Natural killer cell treated with Interleukin-12 subunit alpha and Interleukin-12 subunit beta and Interleukin-15 and Interleukin-18, amount 100 ng/mL, for 72 hours (primary cell): ENCODE results near the gene LENG1. TPM values are rescaled to one million over a fixed set of nuclear protein-coding genes. Genes with fewer than 3 reads are reported as not detected.
"Not testable (repeated sequence)": the region's sequence is repeated elsewhere in the genome, so short reads cannot be mapped to it uniquely, and the experiment has no call there.

Experiments
- ATAC-seq, 2 donors: fragments of 150-1000 bp; cut with Tn5 transposase in 1 of 2; sonication (Bioruptor Pico), chemical (Tn5 transposase) in 1 of 2; 2 replicates each; pipeline ENCODE4 v1.10.0; 2021
- DNase-seq: peaks from one replicate; pipeline ENCODE4 v3.0.0; 2022; ENCODE audit warnings: low spot score
- H3K27ac Mint-ChIP-seq, 2 donors: 1 replicate in 1 of 2; 2 replicates in 1 of 2; pipeline ENCODE4 v1.8.0; 2022; ENCODE audit warnings: mixed read lengths in 2 of 2, mild to moderate bottlenecking in 1 of 2, moderate library complexity in 1 of 2
- H3K27me3 Mint-ChIP-seq, 2 donors: 1 replicate in 1 of 2; 2 replicates in 1 of 2; pipeline ENCODE4 v1.8.0; 2022; ENCODE audit warnings: mixed read lengths in 2 of 2
- H3K36me3 Mint-ChIP-seq: one replicate; pipeline ENCODE4 v1.8.0; 2022; ENCODE audit warnings: mixed read lengths
- H3K4me1 Mint-ChIP-seq, 2 donors: 1 replicate in 1 of 2; 2 replicates in 1 of 2; pipeline ENCODE4 v1.8.0; 2022; ENCODE audit warnings: low read depth in 2 of 2, mixed read lengths in 2 of 2, mild to moderate bottlenecking in 1 of 2
- H3K4me3 Mint-ChIP-seq: one replicate; pipeline ENCODE4 v1.8.0; 2022; ENCODE audit warnings: mixed read lengths
- H3K9me3 Mint-ChIP-seq: 2 replicates; pipeline ENCODE4 v1.8.0; 2022; ENCODE audit warnings: mixed read lengths
- total RNA-seq, 2 donors: library from RNA; stranded (reverse); gene quantifications; one replicate each; pipeline ENCODE4 v1.2.3, GENCODE V29; 2022

The LENG1 gene
- total RNA-seq: 1 to 10 TPM; 5.0 to 7.5 TPM

DNA sequence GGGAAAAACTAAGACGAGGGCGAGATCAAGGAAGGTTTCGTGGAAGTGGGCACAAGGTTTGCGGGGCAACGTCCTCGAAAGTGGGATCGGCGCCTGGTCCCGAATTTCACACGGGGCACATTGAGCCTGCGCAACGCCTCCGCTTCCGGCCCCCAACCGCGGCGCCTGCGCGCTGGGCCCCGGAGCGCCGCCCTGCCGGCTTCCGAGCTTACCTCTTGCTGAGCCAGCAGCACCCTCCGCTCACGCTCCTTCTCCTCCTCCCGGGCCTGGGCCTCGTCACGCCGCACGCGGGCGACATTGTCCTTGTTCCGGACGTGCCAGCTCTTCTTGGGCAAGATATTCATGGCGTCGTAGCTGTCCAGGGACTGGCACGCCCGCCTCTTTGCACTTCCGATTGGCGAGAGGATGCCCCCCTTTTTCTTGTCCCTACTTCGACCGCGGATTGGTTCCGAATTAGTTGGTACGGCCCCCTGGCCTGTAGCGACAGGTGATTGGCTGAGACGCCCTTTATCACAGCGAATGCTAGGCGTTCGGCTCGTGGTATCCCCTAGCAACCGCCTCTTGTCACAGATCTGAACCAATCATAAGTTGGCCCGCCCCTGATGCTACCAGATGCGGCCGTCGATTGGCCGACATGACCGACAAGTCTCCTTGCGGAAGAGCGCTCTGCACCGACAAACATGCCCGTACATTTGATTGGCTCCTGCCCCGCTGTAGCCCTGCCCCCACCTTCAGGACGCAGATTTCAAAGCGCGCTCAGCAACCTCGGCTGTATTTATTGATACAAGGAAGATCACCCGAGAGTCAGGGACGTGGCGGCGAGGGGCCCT is at the start of gene LENG1:
Gene LENG1, minus strand, starts transcription at position 370 of the 830 bp plus-strand sequence. Its CDS starts 26 bp downstream, at position 344.
- Mint-ChIP-seq H3K27me3 (no peaks in the 10 kb centered on the region), H3K4me3 (peak within 1 kb of the TSS; percentile 94), H3K27ac (peak within 1 kb of the TSS; percentile 95 to 97), H3K4me1 (peaks cover 48 to 56% of the 10 kb centered on the region in 2 donors), H3K9me3 (no peaks in the 10 kb centered on the region), H3K36me3 (peaks cover 6% of the 10 kb centered on the region)
- ATAC-seq (peak; percentile 95 to 96), DNase-seq (peak; percentile 100)

GRCh38 chr19:54208784-54209057 is 49.2 kb upstream of the LENG1 start:
- Mint-ChIP-seq H3K4me3 (peak overlapping the region; percentile 47), H3K9me3 (no peaks in the 10 kb centered on the region), H3K27me3 (no peaks in the 10 kb centered on the region), H3K4me1 (peaks cover 49 to 55% of the 10 kb centered on the region in 2 donors), H3K27ac (peak overlapping the region; percentile 83 to 88), H3K36me3 (peaks cover 20% of the 10 kb centered on the region)
- no peak for ATAC-seq
- no peak for DNase-seq

- Mint-ChIP-seq H3K36me3 (peaks cover 23% of the 10 kb centered on the region), H3K4me1 (peaks cover 52 to 58% of the 10 kb centered on the region in 2 donors), H3K27ac (peak overlapping the region; percentile 83 to 88), H3K27me3 (no peaks in the 10 kb centered on the region), H3K4me3 (peak overlapping the region; percentile 47), H3K9me3 (no peaks in the 10 kb centered on the region)
- peak; percentile 45 to 66 for ATAC-seq
- DNase-seq: peak; percentile 65
Measured at GRCh38 chr19:54207983-54208783, 48.7 kb upstream of the LENG1 start.

DNA sequence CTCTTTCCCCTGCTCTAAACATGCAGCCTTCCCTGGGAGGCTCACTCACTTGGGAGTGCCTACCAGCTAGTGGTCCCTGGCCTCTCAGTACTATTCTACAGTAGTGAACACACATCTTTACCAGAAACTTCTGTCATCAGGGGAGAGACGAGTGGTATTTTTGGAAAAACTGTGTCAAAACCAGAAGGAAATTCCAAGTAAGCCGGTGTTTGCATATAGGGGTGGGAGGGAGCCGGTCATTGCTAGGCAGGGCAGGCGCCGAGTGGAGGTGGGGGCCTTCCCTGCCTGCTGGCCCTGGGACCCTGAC is 48.1 kb upstream of the LENG1 start:
- Mint-ChIP-seq H3K36me3 (peaks cover 28% of the 10 kb centered on the region), H3K9me3 (no peaks in the 10 kb centered on the region), H3K27ac (peak overlapping the region; percentile 83 to 88), H3K4me1 (peaks cover 58 to 64% of the 10 kb centered on the region in 2 donors), H3K4me3 (peak overlapping the region; percentile 47), H3K27me3 (no peaks in the 10 kb centered on the region)
- ATAC-seq (no peak), DNase-seq (no peak)

- H3K9me3 Mint-ChIP-seq, H3K27me3 Mint-ChIP-seq, DNase-seq, ATAC-seq: not testable (repeated sequence)
- peak overlapping the region; percentile 47 for H3K4me3 Mint-ChIP-seq
- H3K27ac Mint-ChIP-seq: peak overlapping the region; percentile 83 to 88
- H3K36me3 Mint-ChIP-seq: peaks cover 33% of the 10 kb centered on the region
- H3K4me1 Mint-ChIP-seq: peaks cover 62 to 67% of the 10 kb centered on the region in 2 donors
Measured at GRCh38 chr19:54207193-54207592, 47.7 kb upstream of the LENG1 start.

DNA sequence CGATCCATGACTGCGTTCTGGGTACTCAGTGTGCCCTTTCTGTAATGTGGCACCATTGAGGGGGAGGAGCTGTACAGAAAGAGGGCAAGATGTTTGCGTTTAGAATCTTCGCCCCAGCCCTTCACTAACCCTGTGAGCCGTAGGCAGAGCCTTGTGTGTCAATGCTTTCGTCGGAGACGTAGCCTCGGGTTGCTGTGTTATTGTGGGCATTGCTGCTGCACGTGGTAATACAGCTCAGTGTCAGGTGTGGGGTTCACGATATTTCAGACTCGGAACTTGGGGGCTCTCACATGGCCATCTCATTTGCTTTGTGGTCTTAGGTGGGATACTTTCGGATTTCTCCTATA is 47.3 kb upstream of the LENG1 start:
- Mint-ChIP-seq H3K4me3 (peak overlapping the region; percentile 47), H3K27me3 (no peaks in the 10 kb centered on the region), H3K27ac (peak overlapping the region in 1 of 2 donors; percentile 88), H3K36me3 (peaks cover 37% of the 10 kb centered on the region), H3K9me3 (no peaks in the 10 kb centered on the region), H3K4me1 (peaks cover 66 to 67% of the 10 kb centered on the region in 2 donors)
- no peak for DNase-seq
- ATAC-seq: no peak

DNA sequence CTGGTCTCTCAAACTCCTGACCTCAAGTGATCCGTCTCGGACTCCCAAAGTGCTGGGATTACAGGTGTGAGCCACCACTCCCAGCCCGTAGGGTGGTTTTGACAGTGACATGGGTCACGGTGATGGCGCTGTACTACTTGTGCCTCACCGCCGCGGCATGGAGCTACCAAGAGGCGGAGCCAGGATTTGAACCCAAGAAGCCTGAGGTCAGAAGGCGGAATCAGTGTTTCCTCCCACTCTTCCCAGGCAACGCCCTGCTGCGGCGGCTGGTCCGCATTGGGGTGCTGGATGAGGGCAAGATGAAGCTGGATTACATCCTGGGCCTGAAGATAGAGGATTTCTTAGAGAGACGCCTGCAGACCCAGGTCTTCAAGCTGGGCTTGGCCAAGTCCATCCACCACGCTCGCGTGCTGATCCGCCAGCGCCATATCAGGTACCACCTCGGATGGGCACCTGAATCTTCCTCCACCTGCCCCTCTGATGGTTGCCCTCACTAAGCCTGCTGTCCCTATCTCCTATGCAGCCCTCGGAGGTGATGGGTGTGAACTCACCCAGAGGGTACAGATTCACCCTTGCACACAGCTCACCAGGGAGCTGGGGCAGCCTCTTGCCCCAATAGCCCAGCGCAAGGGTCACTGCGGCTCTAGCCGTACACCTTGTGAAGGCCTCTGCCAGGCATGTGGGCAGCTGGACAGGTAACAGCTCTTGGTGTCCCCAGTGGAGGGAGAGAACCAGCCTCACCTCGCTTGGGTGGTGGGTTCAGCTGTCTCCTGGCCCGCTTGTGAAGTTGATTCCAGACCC is 46.7 kb upstream of the LENG1 start:
- no peak for DNase-seq
- H3K36me3 Mint-ChIP-seq: peaks cover 41% of the 10 kb centered on the region
- peak overlapping the region; percentile 88 to 97 for H3K27ac Mint-ChIP-seq
- no peaks in the 10 kb centered on the region for H3K9me3 Mint-ChIP-seq
- H3K4me3 Mint-ChIP-seq: peak overlapping the region; percentile 47
- no peaks in the 10 kb centered on the region for H3K27me3 Mint-ChIP-seq
- peaks cover 69 to 71% of the 10 kb centered on the region in 2 donors for H3K4me1 Mint-ChIP-seq
- no peak for ATAC-seq

DNA sequence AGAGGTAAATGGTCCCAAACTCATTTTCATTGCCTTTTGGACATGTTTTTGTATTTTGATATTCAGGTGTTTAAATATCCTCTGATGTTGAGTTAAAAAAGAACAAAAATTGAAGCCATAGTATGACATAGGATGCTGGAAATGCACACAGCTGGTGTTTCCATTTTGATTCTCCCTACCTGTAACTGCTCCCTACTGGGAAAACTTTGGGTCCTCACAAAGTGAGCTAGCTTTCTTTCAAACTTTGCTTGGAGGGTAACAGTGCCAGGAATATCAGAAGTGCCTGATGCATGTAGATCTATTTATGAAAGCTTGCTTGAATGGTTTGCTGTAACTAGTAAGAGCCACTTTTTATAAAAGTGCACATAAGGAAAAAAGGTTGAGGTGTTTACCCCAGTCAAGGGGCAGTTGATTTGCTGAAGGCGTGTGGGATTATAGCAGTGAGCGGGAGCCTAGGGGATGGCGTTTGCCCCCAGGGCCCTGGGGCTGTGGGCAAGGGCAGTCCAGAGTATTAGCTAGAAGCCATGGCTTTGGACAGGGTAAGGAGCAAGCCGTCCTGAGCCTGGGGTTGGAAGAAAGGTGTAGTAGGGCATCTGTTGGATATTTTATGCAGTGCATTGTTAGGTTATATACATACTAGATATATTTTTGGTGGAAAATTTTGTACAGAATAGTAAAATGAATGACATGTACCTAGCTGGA is 45.4 kb upstream of the LENG1 start:
- H3K4me3 Mint-ChIP-seq: peak overlapping the region; percentile 97
- H3K9me3 Mint-ChIP-seq: no peaks in the 10 kb centered on the region
- no peaks in the 10 kb centered on the region for H3K27me3 Mint-ChIP-seq
- DNase-seq: no peak
- peaks cover 47% of the 10 kb centered on the region for H3K36me3 Mint-ChIP-seq
- peaks cover 64 to 67% of the 10 kb centered on the region in 2 donors for H3K4me1 Mint-ChIP-seq
- H3K27ac Mint-ChIP-seq: peak overlapping the region; percentile 31 to 97
- no peak for ATAC-seq

DNA sequence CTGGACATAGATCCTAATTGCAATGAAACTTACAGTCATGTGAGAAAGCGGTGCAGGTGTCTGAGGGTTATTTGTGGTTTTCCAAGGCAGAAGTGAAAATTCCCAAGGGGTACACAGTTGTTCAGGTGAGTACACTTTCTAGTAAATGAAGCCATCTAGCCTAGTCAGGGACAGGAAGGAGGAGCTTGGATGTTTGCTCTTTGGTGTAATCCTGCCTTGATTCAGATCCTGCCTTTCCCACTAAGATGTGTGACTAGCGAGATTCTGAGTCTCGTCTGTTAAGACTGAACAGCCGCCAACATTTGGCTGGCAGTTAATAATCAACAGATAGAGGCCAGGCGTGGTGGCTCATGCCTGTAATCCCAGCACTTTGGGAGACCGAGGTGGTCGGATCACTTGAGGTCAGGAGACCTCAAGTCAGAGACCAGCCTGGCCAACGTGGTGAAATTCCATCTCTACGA is 43.7 kb upstream of the LENG1 start:
- H3K4me3 Mint-ChIP-seq: peak overlapping the region; percentile 97
- H3K27me3 Mint-ChIP-seq: no peaks in the 10 kb centered on the region
- ATAC-seq (no peak), DNase-seq (no peak)
- no peaks in the 10 kb centered on the region for H3K9me3 Mint-ChIP-seq
- peaks cover 47% of the 10 kb centered on the region for H3K36me3 Mint-ChIP-seq
- H3K4me1 Mint-ChIP-seq: peaks cover 61 to 66% of the 10 kb centered on the region in 2 donors
- H3K27ac Mint-ChIP-seq: peak overlapping the region; percentile 97 to 98

GRCh38 chr19:54201980-54202379 is 42.5 kb upstream of the LENG1 start:
- peak overlapping the region; percentile 97 to 98 for H3K27ac Mint-ChIP-seq
- H3K27me3 Mint-ChIP-seq: no peaks in the 10 kb centered on the region
- peaks cover 51 to 54% of the 10 kb centered on the region in 2 donors for H3K4me1 Mint-ChIP-seq
- H3K9me3 Mint-ChIP-seq: no peaks in the 10 kb centered on the region
- peaks cover 40% of the 10 kb centered on the region for H3K36me3 Mint-ChIP-seq
- DNase-seq: no peak
- ATAC-seq: no peak
- H3K4me3 Mint-ChIP-seq: peak overlapping the region; percentile 97

GRCh38 chr19:54201172-54201701 is 41.7 kb upstream of the LENG1 start:
- ATAC-seq (no peak), DNase-seq (no peak)
- Mint-ChIP-seq H3K36me3 (peaks cover 40% of the 10 kb centered on the region), H3K27me3 (no peaks in the 10 kb centered on the region), H3K4me1 (peaks cover 47 to 51% of the 10 kb centered on the region in 2 donors), H3K9me3 (no peaks in the 10 kb centered on the region), H3K4me3 (peak overlapping the region; percentile 97), H3K27ac (peak overlapping the region; percentile 97 to 98)

GRCh38 chr19:54199401-54199800 is 39.9 kb upstream of the LENG1 start:
- Mint-ChIP-seq H3K9me3 (no peaks in the 10 kb centered on the region), H3K27me3 (no peaks in the 10 kb centered on the region), H3K36me3 (peaks cover 29% of the 10 kb centered on the region), H3K27ac (peak overlapping the region; percentile 97 to 98), H3K4me1 (peaks cover 37 to 39% of the 10 kb centered on the region in 2 donors), H3K4me3 (peak overlapping the region; percentile 97)
- DNase-seq (no peak), ATAC-seq (no peak)

DNA sequence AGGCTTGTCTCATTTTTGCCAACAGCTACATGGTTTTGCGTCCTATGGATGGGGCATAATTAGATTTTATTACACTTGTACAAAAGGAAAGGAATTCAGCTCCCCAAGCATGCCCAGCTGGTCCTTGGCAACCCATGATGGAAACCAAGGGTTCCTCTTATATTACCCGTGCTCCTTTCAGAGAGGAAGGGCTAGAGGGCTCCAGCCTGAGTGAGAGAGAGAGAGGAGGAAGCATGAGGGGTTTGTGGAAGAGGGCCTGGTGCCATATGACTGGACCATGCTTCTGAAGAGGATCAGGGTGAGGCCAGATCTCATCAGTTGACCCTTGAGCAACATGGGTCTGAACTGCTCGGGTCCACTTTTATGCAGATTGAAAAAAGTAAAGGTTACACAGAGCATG is 37.6 kb upstream of the LENG1 start:
- H3K27ac Mint-ChIP-seq: peak overlapping the region in 1 of 2 donors; percentile 39
- no peak for ATAC-seq

More for the DNA sequence above, 37.6 kb upstream of the LENG1 start:
- H3K9me3 Mint-ChIP-seq: no peaks in the 10 kb centered on the region
- no peak for DNase-seq
- H3K27me3 Mint-ChIP-seq: no peaks in the 10 kb centered on the region
- H3K4me3 Mint-ChIP-seq: no peak overlapping the region
- H3K36me3 Mint-ChIP-seq: peaks cover 14% of the 10 kb centered on the region
- peaks cover 24 to 28% of the 10 kb centered on the region in 2 donors for H3K4me1 Mint-ChIP-seq
